ENCODE measurements around the gene PLEKHA4. TPM values are rescaled to one million over a fixed set of nuclear protein-coding genes. Genes with fewer than 3 reads are reported as not detected.

The PLEKHA4 gene
- total and polyA plus RNA-seq, 10 of the 15 experiments (the other 5 are each of a cell fraction or from before 2014, with no cell fraction given), result 0.13 to 10.0 (median 6.4) TPM; not detected in 1

DNA sequence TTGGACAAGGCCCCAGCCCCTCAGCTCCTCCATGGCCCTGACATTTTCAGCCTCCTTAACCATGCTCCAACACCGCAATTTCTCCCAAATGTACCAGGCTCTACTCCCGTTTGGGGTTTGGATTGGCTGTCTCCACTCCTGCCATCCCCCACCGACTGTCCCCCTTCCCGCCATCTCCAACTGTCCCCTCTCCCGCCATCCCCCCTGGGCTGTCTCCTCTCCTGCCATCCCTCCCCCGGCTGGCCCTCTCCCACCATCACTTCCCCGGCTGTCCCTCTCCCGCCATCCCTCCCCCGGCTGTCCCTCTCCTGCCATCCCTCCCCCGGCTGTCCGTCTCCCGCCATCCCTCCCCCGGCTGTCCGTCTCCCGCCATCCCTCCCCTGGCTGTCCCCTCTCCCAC is 63.0 kb downstream of the PLEKHA4 start:
- RAD21 ChIA-PET (ENCODE audit: unreplicated experiment), result no interaction called here
- Histone ChIP-seq H2AFZ (ENCODE audit: control insufficient read depth, low read depth, low read length) (no peak overlapping the region), H3K27me3 (replicated peaks in 1 of 2; ENCODE audit: control insufficient read depth in 2 of 2, insufficient read depth in 2 of 2, low read length in 1 of 2) (no peaks in the 10 kb centered on the region), H4K20me1 (ENCODE audit: control insufficient read depth, insufficient read depth) (no peaks in the 10 kb centered on the region), H3K4me3 (no peak overlapping the region), H3K4me2 (ENCODE audit: control insufficient read depth, insufficient read depth) (no peak overlapping the region), H3K9ac (ENCODE audit: control insufficient read depth, insufficient read depth, low read length) (no peak overlapping the region), H3K27ac (ENCODE audit: control insufficient read depth, insufficient read depth) (no peak overlapping the region), H3K36me3 (ENCODE audit: control insufficient read depth in 2 of 2, insufficient read depth in 2 of 2, low read length in 1 of 2) (no peaks in the 10 kb centered on the region; a peak in 1 of 4 replicates), H3K79me2 (ENCODE audit: control insufficient read depth, insufficient read depth, low read length) (peaks cover 10% of the 10 kb centered on the region), H3K9me3 (replicated peaks; ENCODE audit: control insufficient read depth, insufficient read depth, low read length) (no peaks in the 10 kb centered on the region), H3K4me1 (ENCODE audit: control insufficient read depth, insufficient read depth, low read length) (no peaks in the 10 kb centered on the region)
- ATAC-seq (no peak), FAIRE-seq (no peak), DNase-seq (ENCODE audit: low read depth, low spot score) (no peak)
- SMC1A ChIA-PET (ENCODE audit: uncharacterized antibody, unreplicated experiment), result interaction anchor here (3.3 kb wide), 1 partner anchor 31 kb away, joined by 9 read pairs; the partner anchor contains the start of gene HSD17B14
- POLR2A ChIA-PET, result no interaction called here
- no TSS peak for BruUV-seq (replicated peaks)
- intact Hi-C loops (cut with micrococcal nuclease; ENCODE audit: unreplicated experiment), result no loop called here
- CTCF ChIA-PET, result interaction anchor here (1.3 to 4.7 kb wide), 2 partner anchors 10 to 38 kb away, joined by 3 to 31 read pairs; no protein-coding TSS in a partner anchor
- no peak for TF ChIP-seq NBN (IDR thresholded peaks at IDR 0.05)
- no peak for TF ChIP-seq KDM1A (IDR thresholded peaks at IDR 0.05; ENCODE audit: borderline replicate concordance)
- no peak for TF ChIP-seq RELA (IDR thresholded peaks at IDR 0.05; ENCODE audit: borderline replicate concordance, partially characterized antibody)
- TF ChIP-seq NFXL1 (IDR thresholded peaks at IDR 0.05; ENCODE audit: borderline replicate concordance), result no peak
- no peak for TF ChIP-seq ZSCAN29 (IDR thresholded peaks at IDR 0.05)
- TF ChIP-seq ZNF622 (IDR thresholded peaks at IDR 0.05), result no peak
- TF ChIP-seq EED (IDR thresholded peaks at IDR 0.05; ENCODE audit: low read depth), result no peak
- no peak for TF ChIP-seq CUX1 (IDR thresholded peaks at IDR 0.05; ENCODE audit: insufficient replicate concordance, low read depth, low read length)
- 77% methylated on average over 2 of the region's 15 CpGs for WGBS (ENCODE audit: insufficient coverage, insufficient replicate concordance, low lambda C conversion rate, missing lambda C conversion rate)
- in situ Hi-C loops (cut with MboI), result no loop called here
